C4-2B (cell line): Measurements from ENCODE around the gene MYCN.

Source experiments
- CTCF ChIP-seq: fragments of 450-650 bp; conservative IDR thresholded peaks from 2 replicates; pipeline ENCODE4 v1.5.1; 2017; ENCODE audit warnings: mild to moderate bottlenecking
- ZFX ChIP-seq: fragments of 450-650 bp; IDR thresholded peaks from 2 replicates; pipeline ENCODE4 v1.6.1; 2017

GRCh38 chr2:15913146-15913545 lies 27.2 kb upstream of the MYCN start:
- TF ChIP-seq CTCF: no peak
- TF ChIP-seq ZFX: no peak
